Liver (tissue), 3 donors: Measurements from ENCODE around the gene TVP23C.
"Not testable (repeated sequence)": the region's sequence is repeated elsewhere in the genome, so short reads cannot be mapped to it uniquely, and the experiment has no call there.

ENCODE experiments used
- CTCF ChIP-seq: fragments of 150-350 bp; IDR thresholded peaks from 2 replicates; pipeline ENCODE4 v1.5.1; 2017; ENCODE audit warnings: improper control_type of control experiment, low read depth, low read length; ENCODE audit not compliant: missing input control
- FOXA1 ChIP-seq: IDR thresholded peaks from 2 replicates; pipeline ENCODE4 v1.6.1; 2016; ENCODE audit warnings: antibody characterized with exemption
- REST ChIP-seq: IDR thresholded peaks from 2 replicates; pipeline ENCODE4 v1.6.1; 2016; ENCODE audit warnings: antibody characterized with exemption, mild to moderate bottlenecking
- RXRA ChIP-seq, 2 donors: IDR thresholded peaks; 2 replicates each; pipeline ENCODE4 v1.6.1; 2017 to 2018; ENCODE audit warnings: antibody characterized with exemption in 2 of 2, mild to moderate bottlenecking in 1 of 2
- SP1 ChIP-seq: IDR thresholded peaks from 2 replicates; pipeline ENCODE4 v1.6.1; 2018; ENCODE audit warnings: antibody characterized with exemption, mild to moderate bottlenecking
- YY1 ChIP-seq: IDR thresholded peaks from 2 replicates; pipeline ENCODE4 v1.6.1; 2016; ENCODE audit warnings: antibody characterized with exemption, mild to moderate bottlenecking
- donor health status: healthy.
- donor health status: healthy.

GRCh38 chr17:15583313-15583712 is 20.0 kb upstream of the TVP23C start:
- not testable (repeated sequence) for TF ChIP-seq FOXA1; CTCF; YY1; SP1; RXRA (IDR thresholded peaks at IDR 0.05); REST
